ENCODE data around the gene OR52B4. TPM values are rescaled to one million over a fixed set of nuclear protein-coding genes. Genes with fewer than 3 reads are reported as not detected.

Gene OR52B4
- total and polyA plus RNA-seq, 2 experiments from 2014 or later, result 0.31 TPM; not detected in 1

DNA sequence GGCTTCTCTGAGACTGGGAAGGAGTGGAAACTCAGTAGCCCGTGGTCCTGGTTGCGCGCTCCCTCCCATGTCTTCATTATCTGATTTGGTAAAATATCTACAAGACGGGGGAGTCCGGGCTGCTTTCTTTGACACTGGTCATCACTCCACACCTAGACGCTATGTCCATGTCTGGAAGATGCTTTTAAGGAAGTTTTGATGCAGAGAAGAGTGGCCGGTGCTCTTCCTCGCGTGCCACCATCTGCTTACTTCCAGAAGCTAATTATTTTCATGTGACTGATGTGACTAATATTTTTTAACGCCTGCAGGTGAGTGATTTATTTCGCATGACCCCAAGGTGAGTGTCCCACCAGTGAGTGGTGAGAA is 25.7 kb upstream of the OR52B4 start:
- H3K27me3 Mint-ChIP-seq (ENCODE audit: insufficient read depth, low read depth, poor library complexity), result peaks cover 6% of the 10 kb centered on the region
- Histone ChIP-seq H2AFZ (peak overlapping the region; percentile 100), H3K4me2 (peak overlapping the region; percentile 82), H3K36me3 (ENCODE audit: insufficient read depth) (no peaks in the 10 kb centered on the region), H3F3A (replicated peaks; ENCODE audit: low read depth) (no peaks in the 10 kb centered on the region), H4K20me1 (replicated peaks; ENCODE audit: insufficient read depth) (no peaks in the 10 kb centered on the region), H3K27me3 (ENCODE audit: insufficient read depth) (no peaks in the 10 kb centered on the region), H3K4me3 (peak overlapping the region; percentile 87), H3K27ac (ENCODE audit: low read depth) (no peak overlapping the region), H3K9me2 (ENCODE audit: insufficient read depth) (no peaks in the 10 kb centered on the region), H3K79me2 (replicated peaks; ENCODE audit: insufficient read depth) (peaks cover 4% of the 10 kb centered on the region; the same call in 1 of the 2 replicates), H3K4me1 (ENCODE audit: insufficient read depth) (peaks cover 4% of the 10 kb centered on the region; the same call in 1 of the 2 replicates)
- H3K36me3 Mint-ChIP-seq (ENCODE audit: low read depth), result peaks cover 11% of the 10 kb centered on the region
- H3K4me1 Mint-ChIP-seq, result peaks cover 5% of the 10 kb centered on the region; the same call in 1 of the 3 replicates
- ATAC-seq (no peak), DNase-seq (ENCODE audit: low spot score) (no peak)
- peaks cover 21% of the 10 kb centered on the region for H3K9me3 Mint-ChIP-seq
- no peak overlapping the region for H3K27ac Mint-ChIP-seq
- H3K4me3 Mint-ChIP-seq, result peak overlapping the region; percentile 88
- TF ChIP-seq POLR2AphosphoS5 (IDR thresholded peaks at IDR 0.05; ENCODE audit: low read depth) (no peak), ZNF114 (CRISPR knock-in tag; IDR thresholded peaks at IDR 0.05) (no peak), ZNF331 (CRISPR knock-in tag; IDR thresholded peaks at IDR 0.05; ENCODE audit: low read depth) (no peak), STAT1 (IDR thresholded peaks at IDR 0.05; ENCODE audit: unreplicated experiment) (no peak)
- TF ChIP-seq, protein P1, sequence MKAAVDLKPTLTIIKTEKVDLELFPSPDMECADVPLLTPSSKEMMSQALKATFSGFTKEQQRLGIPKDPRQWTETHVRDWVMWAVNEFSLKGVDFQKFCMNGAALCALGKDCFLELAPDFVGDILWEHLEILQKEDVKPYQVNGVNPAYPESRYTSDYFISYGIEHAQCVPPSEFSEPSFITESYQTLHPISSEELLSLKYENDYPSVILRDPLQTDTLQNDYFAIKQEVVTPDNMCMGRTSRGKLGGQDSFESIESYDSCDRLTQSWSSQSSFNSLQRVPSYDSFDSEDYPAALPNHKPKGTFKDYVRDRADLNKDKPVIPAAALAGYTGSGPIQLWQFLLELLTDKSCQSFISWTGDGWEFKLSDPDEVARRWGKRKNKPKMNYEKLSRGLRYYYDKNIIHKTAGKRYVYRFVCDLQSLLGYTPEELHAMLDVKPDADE (IDR thresholded peaks at IDR 0.05), result no peak
- TF ChIP-seq, protein P2, sequence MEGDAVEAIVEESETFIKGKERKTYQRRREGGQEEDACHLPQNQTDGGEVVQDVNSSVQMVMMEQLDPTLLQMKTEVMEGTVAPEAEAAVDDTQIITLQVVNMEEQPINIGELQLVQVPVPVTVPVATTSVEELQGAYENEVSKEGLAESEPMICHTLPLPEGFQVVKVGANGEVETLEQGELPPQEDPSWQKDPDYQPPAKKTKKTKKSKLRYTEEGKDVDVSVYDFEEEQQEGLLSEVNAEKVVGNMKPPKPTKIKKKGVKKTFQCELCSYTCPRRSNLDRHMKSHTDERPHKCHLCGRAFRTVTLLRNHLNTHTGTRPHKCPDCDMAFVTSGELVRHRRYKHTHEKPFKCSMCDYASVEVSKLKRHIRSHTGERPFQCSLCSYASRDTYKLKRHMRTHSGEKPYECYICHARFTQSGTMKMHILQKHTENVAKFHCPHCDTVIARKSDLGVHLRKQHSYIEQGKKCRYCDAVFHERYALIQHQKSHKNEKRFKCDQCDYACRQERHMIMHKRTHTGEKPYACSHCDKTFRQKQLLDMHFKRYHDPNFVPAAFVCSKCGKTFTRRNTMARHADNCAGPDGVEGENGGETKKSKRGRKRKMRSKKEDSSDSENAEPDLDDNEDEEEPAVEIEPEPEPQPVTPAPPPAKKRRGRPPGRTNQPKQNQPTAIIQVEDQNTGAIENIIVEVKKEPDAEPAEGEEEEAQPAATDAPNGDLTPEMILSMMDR (conservative IDR thresholded peaks at IDR 0.05; ENCODE audit: low read depth in 2 of 2), result no peak

DNA sequence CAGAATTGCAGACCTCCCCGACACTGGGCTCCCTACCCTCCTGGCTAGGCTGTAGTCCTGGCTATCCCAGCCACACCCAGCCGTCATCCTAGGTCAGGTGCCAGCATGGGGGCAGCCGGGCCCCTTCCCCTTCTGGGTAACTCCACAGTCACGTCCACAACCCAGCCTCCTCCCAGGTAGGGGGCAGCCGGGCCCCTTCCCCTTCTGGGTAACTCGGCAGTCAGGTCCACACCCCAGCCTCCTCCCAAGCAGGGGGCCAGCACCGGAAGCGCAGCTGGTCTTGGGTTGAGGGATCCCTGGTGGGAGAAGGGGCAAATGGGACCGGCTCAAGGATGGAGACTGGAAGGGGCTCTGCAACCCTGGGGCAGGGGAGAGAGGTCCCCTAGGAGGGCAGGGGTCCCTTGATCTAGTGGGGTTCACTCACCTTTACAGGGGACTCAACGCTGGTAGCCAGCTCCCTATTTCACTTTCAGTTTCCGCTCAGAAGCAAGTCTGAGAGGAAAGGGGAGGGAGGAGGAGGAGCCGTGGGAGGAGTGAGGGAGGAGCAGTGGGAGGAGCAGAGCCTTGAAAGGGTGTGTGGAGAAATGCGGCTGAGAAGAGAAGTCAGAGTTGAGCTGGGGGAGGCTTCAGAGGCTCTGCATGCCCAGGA is 25.1 kb upstream of the OR52B4 start, which contains the start of gene TRIM21:
Gene TRIM21, minus strand, starts transcription at position 494 of the 649 bp plus-strand sequence. CDS start 3,293 bp downstream, outside the sequence.
- H3K27ac Mint-ChIP-seq, result 0 out of 2 replicates have a peak within 1 kb of the TSS, but pooled peaks have one; percentile 54
- peaks cover 18% of the 10 kb centered on the region; the same call in 2 of the 3 replicates for H3K9me3 Mint-ChIP-seq
- H3K4me3 ChIP-seq, result peak within 1 kb of the TSS; percentile 87
- DNase-seq (ENCODE audit: low spot score), result peak; percentile 91
- H3K4me2 ChIP-seq, result peak within 1 kb of the TSS; percentile 82
- peaks cover 6% of the 10 kb centered on the region for H3K27me3 Mint-ChIP-seq (ENCODE audit: insufficient read depth, low read depth, poor library complexity)
- no peaks in the 10 kb centered on the region for H3K36me3 ChIP-seq (ENCODE audit: insufficient read depth)
- peak within 1 kb of the TSS; percentile 100 for H2AFZ ChIP-seq
- no peaks in the 10 kb centered on the region for H3F3A ChIP-seq (replicated peaks; ENCODE audit: low read depth)
- H3K27me3 ChIP-seq (ENCODE audit: insufficient read depth), result no peaks in the 10 kb centered on the region
- no peaks in the 10 kb centered on the region for H4K20me1 ChIP-seq (replicated peaks; ENCODE audit: insufficient read depth)
- peaks cover 4% of the 10 kb centered on the region; the same call in 1 of the 2 replicates for H3K79me2 ChIP-seq (replicated peaks; ENCODE audit: insufficient read depth)
- peak within 1 kb of the TSS; percentile 88 for H3K4me3 Mint-ChIP-seq
- peaks cover 16% of the 10 kb centered on the region for H3K36me3 Mint-ChIP-seq (ENCODE audit: low read depth)
- no peak within 1 kb of the TSS for H3K27ac ChIP-seq (ENCODE audit: low read depth)
- peaks cover 5% of the 10 kb centered on the region; the same call in 1 of the 3 replicates for H3K4me1 Mint-ChIP-seq
- ATAC-seq, result peak; percentile 99
- H3K4me1 ChIP-seq (ENCODE audit: insufficient read depth), result peaks cover 4% of the 10 kb centered on the region; the same call in 1 of the 2 replicates
- H3K9me2 ChIP-seq (ENCODE audit: insufficient read depth), result no peaks in the 10 kb centered on the region
- TF ChIP-seq, protein P2 (conservative IDR thresholded peaks at IDR 0.05; ENCODE audit: low read depth in 2 of 2), result 0 out of 4 replicates have a peak, but pooled peaks of 1 of the 2 experiments have one; percentile 4
- TF ChIP-seq ZNF114 (CRISPR knock-in tag; IDR thresholded peaks at IDR 0.05) (no peak), ZNF331 (CRISPR knock-in tag; IDR thresholded peaks at IDR 0.05; ENCODE audit: low read depth) (no peak), POLR2AphosphoS5 (IDR thresholded peaks at IDR 0.05; ENCODE audit: low read depth) (peak; percentile 77), EZH2 (IDR thresholded peaks at IDR 0.05; ENCODE audit: low read depth, unreplicated experiment) (no peak), REST (IDR thresholded peaks at IDR 0.05; ENCODE audit: unreplicated experiment) (no peak)
- TF ChIP-seq, protein P1 (IDR thresholded peaks at IDR 0.05), result no peak
